HTR-8/SVneo (cell line): Measurements from ENCODE around the gene BGN.

Experiments
- DNase-seq: peaks from one replicate; pipeline ENCODE4 v3.0.0; 2011; ENCODE audit warnings: low spot score, mixed read lengths; ENCODE audit not compliant: insufficient read length
- FAIRE-seq: peaks from 2 replicates; lab custom pipeline; 2011; peaks lifted over from hg19 to GRCh38; lab: Jason Lieb, UNC

Gene BGN

DNA sequence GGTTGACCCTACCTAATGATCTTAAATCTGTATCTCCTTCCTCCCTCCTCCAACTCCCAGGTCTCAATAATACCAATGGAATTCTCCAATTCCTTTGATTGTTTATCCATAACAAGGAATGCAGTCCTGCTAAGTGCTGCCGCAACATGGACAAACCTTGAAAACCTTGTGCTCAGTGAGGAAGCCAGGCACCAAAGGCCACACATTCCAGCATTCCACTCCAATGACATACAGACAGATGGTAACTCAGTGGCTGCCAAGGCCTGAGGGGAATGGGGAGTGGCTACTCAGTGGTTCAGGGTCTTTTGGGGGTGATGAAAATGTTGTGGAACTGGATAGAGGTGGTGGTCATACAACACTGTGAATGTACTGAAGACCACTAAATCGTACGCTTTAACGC lies 34.8 kb upstream of the BGN start:
- FAIRE-seq (no peak), DNase-seq (peak; percentile 42)

DNA sequence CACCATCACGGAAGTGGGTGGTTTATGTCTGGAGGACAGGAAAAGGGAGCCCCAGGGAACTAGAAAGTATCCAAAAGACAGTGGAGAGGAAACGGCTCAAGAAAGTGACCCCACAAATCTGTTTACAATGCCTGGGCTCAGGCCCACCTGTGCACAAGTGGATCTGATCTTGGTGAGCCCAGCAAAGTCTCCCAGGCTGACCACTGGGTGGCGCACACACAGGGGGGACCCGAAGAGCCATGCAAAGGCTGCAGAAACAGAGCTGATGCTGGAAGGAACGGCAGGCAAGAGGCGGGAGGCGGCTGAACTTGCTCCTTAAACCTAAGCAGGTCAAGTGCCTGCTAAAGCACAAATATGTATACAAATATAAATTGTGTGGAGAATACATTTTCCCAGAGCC lies 34.0 kb upstream of the BGN start:
- FAIRE-seq (no peak), DNase-seq (no peak)

DNA sequence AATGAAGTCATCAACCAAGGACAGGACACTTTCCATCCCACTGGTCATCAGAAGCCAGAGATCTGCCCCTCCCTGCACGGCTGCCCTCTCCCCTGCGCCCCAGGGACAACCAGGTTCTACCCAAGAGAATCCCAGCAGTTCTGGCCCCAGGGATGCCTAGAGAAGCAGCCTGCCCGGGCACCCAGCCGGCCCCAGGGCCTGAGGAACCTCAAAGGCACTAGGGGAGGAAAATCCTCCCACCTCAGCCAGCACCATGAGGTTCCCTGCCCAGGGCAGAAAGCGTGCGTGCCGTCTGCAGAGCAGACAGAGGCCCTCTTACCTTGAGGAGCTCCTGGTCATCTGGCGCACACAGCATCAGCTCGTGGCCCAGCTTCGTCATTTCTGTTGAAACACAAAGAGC lies 32.5 kb upstream of the BGN start:
- FAIRE-seq = no peak
- DNase-seq = no peak

DNA sequence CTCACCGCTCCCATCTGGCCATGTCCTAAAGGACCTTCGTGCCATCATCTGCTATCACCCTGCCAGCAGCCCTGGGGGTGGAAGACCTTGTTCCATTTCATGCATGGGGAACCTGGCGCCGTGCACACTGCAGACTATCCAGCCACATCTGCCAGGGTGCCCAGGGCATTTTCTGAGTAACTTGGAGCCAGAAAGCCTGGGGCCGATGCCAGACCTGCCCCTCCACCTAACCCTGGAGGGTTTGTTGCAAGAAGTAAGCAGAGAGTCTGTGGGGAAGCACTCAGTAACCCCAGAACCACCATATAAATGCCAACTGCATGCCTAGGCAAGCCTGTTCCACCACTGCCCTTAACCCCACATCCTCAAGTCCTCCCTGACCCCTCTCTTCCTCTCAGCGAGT lies 31.7 kb upstream of the BGN start:
- no peak for DNase-seq
- no peak for FAIRE-seq

DNA sequence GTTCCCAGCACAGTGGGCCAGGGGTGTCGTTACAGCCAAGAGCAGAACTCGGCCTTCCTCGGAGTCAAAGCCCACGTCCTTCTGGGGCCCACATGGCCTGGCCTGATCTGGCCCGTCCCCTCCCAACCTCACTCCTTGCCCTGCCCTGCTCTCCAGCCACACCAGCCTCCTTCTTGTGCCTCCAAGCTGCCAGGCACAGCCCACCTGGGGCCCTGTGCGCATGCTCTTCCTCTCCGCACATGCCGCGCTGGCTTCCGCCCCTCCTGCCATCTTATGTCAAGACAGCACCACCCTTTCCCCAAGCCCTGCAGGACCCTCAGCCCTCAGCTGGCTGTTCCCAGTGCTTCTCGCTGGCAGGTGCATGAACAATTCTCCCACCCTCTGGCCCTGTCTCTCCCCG lies 31.2 kb upstream of the BGN start:
- no peak for FAIRE-seq
- no peak for DNase-seq

DNA sequence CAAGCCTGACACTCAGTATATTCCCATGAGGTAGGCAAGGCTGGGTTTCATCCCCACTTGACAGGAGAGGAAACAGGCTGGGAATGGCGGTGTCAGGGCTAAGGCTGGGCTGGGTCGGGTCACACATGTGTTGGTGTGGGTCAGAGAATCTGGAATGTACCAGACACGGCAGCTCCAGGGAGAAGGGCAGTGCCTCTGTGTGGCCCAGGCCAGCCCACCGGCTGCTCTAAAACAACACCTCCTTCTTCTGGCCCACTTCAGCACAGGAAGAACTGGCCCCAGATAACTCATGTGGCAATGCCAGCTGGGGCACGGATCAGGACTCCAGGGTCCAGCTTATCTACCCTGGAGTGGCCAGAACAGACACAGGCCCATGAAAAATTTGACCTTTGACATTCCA lies 30.7 kb upstream of the BGN start:
- no peak for FAIRE-seq
- DNase-seq = no peak

DNA sequence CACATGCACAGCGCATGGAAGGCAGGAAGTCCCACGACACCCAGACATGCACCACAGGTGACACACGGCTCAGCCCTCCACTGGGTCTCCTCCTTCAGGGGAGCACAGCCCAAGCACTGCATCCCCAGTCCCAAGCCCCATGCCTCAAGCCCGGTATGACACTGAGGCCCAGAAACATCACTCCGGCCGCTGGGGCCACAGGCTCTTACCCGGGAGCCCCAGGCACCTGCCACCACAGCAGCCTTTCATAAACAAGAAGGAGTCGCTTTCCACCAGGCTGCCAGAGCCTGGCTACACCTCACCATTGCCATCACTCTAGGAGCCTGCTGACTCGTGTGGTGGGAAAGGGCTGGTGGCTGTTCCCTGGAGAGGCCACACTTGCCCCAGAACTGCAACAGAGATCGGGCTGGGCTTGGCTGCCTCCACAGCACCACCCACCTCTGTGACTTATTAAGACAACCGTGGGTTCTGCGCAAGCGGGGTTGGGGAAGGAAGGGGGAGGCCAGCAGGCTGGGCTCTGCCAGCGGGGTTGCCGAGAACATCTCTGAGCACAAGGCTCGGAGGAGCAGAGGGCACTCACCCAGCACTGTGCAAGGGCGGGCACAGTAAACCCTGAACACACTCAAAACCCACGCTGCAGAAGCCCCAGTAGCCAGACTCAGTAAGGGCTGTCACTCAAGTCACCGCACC lies 28.9 kb upstream of the BGN start:
- DNase-seq (no peak), FAIRE-seq (no peak)

DNA sequence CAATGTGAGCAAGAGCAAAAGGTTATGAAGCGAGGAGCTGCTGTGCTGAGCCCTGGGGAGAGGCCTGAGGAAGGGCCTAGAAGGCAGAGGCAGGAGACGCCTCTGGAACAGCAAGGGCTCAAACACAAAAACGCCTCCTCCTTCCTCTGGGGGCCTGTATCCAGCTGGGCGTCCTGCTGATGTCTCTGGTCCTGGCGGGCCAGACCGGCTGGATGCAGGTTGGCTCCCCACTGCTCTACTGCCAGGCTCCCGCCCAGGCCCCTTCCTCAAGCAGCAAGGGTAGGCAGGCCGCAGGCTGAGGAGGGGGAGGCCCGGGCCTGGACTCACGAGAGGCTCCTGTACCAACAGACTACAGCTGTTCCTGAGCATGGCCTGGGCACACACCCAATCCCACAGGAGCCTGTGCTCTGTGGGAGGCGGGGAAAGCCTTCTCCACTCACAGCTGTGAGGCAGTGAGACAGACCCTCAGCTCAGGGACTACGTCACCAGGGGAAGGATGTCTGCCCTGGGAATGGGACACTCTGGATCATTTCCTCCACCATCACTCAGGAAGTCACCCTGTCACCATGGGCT lies 26.7 kb upstream of the BGN start:
- DNase-seq (no peak), FAIRE-seq (no peak)

DNA sequence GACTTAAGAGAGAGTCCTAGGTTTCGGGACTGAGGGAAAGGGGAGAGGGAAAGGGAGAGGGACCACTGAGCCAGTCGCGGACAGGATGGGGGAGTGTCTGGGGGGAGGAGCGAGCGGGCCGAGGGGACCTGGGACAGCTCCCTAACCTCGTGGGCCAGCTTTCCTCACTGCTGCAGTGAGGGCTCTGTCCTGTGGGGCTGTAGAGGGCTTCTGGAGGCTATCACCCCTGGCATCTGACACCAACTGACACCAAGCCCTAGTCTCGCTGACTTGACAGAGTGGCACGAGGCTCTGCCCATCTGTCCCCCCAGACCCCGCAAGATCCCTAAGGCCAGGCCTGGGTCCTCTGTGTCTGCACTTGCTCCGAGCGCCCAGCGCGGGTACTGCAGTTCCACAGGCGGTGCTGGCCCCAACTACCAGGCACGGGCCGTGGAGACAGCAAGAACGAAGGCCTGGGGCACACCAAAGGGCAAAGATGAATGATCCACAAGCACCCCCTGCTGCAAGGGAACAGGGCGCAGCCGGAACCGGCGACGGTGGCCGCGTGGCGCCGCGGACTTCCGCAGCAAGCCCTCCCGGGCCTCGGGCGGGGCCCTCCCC lies 24.9 kb upstream of the BGN start:
- FAIRE-seq = no peak
- no peak for DNase-seq

DNA sequence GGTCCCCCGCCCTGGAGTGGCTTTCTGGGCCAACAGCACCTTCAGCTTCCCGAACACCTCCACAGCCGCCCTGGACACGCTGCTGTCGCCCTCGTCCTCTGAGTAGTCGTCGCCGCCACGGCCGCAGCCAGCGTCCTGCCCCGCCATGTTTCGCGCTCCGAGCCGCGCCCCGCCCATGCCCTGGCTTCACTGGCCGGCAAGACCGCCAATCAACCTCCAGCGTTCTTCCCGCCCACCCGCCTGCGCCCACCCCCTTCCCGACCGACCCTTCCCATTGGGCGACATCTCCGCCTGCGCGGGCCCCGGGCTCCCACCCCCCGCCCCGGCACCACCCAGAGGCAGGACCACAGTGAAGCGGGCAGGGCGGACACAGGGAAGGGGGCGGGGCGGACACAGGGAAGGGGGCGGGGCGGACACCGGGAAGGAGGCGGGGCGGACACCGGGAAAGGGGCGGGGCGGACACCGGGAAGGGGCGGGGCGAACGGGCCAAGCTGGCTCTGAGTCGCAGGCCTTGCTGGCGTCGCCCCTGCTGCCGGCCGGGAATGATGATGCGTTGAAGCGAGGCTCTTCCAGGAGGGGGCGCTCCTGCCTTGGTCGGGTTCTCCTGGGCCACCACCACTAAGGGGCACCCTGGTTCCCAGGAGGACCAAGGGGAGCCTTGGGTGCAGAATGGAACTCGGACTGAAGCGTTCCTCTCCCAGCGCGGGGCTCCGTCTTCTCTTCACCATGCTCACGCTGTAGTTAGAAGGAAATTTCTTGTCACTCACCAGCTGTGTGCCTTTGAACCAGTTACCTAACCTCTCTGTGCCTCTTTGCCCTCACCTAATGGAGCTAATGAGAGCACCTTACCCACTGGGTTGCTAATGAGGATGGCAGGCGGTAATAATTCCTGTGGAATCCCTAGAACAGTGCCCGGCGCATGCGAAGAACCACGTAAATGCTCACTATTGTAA lies 24.1 kb upstream of the BGN start, which contains the start of gene HAUS7:
HAUS7 (minus strand) TSS at position 166 of the 953 bp plus-strand sequence; CDS start at position 147, 19 bp downstream.
- DNase-seq = peak; percentile 75
- peak; percentile 66 for FAIRE-seq

DNA sequence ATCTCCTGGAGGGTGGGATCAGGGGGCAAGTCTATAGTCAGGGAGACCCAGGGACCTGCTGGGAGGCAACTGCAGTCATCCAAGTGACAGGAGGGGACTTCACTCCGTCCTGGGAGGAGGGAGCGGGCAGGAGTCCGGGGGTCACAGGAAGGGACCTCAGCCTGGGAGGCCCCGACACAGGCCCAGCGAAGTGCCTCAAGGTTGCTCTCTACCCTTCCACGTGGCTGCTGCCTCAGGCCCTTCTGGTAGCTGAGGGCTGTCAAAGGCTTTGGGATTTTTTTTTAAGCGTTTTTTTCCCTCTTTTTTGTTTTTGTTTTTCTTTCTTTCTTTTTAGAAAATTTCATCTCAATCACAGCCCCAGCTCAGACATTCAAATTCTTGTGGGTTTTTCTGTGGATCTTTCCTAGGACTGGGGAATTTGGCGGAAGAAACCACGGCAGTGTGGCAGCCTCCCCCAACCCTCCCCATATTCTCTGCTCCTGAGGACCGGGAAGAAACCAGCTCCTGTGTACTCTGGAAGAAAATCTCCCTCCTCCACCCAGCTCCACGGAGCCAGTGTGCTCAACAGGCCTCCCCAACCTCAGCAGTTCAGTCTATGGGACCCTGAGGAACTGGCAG lies 23.0 kb upstream of the BGN start:
- FAIRE-seq = no peak

DNA sequence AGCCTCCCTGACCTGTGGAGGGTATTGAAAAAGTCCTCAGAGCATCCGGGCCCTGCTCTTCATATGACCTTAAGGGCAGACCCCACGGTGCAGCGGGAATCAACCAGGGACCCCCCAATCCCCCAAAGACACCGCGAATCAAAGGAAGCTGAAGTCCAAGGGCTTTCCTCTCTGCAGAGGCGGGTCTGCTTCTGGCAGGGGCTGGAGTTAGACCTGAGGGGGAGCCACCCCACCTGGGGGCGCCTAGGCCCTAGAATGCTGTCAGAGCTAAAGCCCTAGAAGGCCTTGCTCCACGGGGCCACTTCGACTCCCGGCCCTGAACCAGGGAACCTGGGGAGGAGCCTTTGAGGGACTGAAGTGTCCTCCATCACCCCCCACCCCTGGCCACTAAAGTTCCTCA lies 21.7 kb upstream of the BGN start:
- no peak for FAIRE-seq

More for the DNA sequence above, 23.0 kb upstream of the BGN start:
- no peak for DNase-seq

DNA sequence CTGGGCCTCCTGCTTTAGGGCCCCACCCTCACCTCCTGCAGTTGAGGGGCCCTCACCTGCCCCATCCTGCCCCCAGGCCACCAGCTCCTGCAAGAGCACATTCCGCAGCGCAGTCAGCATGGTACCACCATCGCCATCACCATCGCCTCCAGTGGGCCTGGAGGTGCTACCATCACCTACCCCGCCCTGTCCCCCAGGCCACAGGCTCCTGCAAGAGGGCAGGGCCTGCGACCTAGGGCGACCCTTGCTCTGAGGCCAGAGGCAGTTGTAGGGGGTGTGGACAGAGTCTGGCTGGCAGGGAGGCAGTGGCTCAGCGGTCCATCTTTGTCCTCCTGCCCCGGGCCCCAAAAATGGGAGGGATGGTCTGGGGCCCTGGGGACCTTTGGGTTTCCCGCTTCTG lies 20.5 kb upstream of the BGN start:
- DNase-seq (no peak), FAIRE-seq (no peak)

More for the DNA sequence above, 21.7 kb upstream of the BGN start:
- no peak for DNase-seq

DNA sequence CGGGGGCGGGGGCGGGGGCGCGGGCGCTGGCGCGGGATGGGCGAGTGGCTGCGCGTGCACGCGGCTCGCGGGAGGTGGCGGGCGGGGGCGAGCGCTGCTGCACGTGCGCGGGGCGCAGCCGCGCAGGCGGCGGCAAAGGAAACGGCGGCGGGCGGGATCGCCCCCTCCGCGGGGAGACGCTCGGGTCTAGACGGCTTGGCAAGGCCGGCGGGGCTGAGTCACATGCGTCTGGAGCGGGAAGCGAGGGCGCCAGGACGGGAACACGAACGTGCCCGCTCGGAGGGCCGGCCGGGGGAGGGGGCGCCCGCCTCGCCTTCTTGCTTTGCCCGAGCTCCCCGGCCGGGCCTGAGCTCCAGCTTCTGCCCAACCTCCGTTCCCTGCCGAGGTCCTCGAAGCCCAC lies 20.1 kb upstream of the BGN start:
- FAIRE-seq = no peak
- DNase-seq = no peak

DNA sequence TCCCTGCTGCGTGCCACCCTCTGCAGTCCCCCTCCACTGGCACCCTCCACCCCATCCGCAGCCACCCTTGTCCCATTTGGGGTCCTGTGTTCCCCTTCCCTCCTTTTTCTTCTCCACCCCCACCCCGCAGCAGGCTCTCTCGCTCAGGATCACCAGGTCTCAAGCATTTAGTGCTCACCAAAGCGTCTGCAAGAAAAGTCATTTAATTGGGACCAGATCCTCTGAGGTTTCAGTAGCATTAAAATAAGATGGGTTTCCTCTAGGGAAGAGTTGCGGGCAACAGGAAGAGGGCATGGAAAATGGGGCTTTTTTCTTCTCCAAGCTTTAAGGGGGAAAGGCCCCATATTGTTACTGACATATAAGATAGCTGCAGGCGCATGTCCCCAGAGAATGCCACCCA lies 19.5 kb upstream of the BGN start:
- FAIRE-seq = no peak
- DNase-seq = no peak

DNA sequence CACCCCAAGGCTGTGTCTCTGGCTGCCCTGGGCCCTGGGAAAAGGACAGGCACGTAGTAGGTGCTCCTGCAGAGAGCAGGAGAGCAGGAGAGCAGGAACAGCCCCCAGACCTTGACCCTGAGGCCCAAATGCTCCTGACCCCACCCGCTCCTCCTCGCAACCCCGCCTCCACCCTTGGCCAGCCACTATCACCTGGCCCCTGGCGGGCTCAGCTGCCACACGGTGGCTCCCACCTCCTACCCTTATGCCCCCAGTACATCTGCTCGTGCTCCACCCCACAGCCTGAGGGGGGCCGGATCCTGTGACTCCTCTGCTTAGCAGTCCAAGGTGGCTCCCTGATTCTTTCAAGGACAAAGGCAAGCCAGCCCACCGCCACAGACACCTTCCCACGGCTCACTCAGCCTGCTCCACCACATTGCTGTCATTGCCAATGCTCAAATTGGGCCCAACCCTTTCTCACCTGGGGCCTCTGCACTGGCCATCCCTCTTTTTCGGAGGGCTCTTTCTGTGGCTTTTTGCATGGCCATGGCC lies 19.0 kb upstream of the BGN start:
- FAIRE-seq (no peak), DNase-seq (no peak)

DNA sequence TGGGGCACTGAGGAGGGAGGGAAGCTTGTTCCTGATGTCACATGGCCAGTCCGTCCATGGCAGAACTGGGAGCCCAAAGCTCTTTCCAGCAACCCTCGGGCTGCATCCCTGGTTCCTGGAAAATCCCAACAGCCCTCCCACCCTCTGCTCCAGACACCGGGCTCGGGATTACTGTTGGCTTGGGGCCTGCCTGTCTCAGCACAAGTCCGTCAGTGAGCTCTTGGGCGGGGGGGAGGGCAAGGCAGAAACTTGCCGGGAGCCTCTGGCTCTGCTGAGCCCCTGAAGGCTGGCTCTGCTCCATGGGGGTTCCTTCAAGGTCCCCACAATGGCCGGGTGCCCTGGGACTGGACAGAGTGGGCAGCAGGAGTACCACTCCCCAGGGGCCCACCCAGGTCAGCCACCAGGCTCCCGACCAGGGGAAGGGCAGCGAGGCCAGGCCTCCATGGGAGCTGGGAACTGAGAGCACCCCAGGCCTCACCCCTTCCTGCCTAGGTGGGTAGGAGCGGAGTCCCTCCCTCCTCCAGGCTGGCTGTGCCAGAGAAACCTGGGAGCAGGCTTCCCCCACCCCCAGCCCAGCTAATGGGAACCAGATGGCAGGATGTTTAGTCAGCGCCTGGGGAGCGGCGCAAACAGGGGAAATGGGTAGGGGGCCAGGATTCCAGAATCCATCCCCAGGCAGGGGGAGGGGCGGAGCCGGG lies 18.0 kb upstream of the BGN start:
- FAIRE-seq = no peak
- DNase-seq = no peak

DNA sequence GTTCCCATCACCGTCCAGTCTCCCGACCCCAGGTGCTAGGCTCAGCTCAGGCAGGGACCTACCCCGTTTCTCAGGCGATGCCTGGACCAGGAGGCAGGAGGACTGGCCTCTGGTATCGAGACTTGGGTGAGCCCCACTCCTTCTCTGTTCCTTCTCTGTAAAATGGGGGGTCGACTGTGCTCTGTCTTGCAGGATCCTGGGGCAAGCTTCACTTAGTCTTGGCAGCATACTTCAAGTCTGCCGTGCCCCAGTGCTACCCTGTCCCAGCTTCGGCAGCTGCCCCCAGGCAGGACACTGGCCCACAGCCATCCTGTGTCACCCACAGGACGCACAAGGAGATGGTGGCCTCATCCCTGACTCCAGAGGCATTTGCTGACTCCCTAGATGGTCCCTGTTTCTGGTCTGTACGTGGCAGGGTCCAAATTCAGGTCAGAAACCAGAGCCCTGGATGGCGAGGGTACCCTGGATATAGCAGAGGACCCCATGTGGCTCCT lies 17.4 kb upstream of the BGN start:
- FAIRE-seq (no peak), DNase-seq (no peak)

DNA sequence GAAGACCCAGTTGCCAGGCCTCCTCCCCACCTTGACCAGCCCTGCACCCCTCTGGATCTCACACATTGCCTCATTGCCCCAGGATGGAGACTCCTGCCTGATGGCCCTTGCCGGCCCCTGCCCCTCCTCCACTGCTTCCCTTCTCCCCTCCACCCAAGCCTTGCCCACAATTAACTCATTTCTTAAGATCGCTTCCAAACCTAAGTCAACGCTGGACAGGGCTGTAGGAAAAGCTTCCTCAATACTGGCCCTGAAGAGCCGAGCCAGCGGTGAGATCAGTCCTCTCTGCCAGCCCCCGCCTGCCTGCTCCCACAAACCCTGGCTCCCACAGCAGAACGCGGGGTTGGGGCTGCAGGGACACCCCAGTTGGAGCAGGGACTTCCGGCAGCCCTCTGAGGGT lies 16.9 kb upstream of the BGN start:
- FAIRE-seq (no peak), DNase-seq (no peak)
